MM.1S (cell line): ENCODE measurements around the gene CASP8.

ENCODE experiments used
- CTCF ChIP-seq: fragments of 300-600 bp; sonication (generic); IDR thresholded peaks from 2 replicates; pipeline ENCODE4 v1.5.1; 2016; ENCODE audit warnings: antibody characterized with exemption, low read length, mixed read lengths
- EZH2phosphoT487 ChIP-seq: fragments of 300-600 bp; sonication (generic); IDR thresholded peaks from 2 replicates; pipeline ENCODE4 v1.6.1; 2018; ENCODE audit warnings: antibody characterized with exemption, low read length

- TF ChIP-seq CTCF, result no peak
- TF ChIP-seq EZH2phosphoT487, result no peak
Measured at GRCh38 chr2:201298462-201299052, 38.2 kb downstream of the CASP8 start.
